Effector CD4-positive, alpha-beta T cell (primary cell): ENCODE data around the gene LINGO1.

Source experiments
- DNase-seq: peaks from one replicate; pipeline ENCODE4 v3.0.0-alpha.2; 2020

Gene LINGO1

DNA sequence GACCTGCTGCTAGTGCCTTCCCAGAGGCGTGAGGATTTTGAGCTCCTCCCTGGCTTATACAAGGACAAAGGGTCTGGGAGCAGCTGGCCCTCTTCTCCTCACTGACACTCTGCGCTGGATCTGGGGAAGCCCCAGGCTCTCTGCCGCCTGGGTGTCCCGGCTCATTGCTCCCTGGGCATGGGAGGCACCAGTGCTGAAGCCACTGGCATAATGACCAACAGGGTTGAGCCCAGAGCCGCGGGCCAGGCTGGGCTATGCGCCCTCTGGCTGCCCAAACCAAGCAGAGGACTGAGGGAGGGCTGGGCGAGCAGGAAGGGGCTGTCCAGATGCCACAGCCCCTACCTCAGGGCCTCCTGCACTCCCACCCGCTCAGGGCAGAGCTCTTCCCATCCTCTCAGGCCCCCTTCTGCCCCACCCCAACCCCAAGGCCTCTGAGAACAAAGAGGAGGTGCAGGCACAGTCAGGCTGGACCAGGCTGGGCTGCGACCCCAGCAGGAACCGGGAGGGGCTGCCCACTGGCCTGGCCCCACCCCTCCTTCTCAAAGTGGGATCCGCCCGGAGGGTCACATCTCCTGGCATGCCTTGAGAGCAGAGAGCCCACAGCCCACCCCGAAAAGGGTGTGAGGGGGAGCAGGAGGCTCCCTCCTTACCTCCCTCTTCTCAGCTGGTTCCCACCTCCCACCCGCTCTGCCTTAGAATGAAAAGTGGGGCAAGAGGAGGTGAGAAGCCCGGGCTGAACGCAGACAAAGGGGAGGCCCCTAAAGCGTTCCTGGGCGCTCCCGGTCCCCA, 1.6 kb downstream of the LINGO1 start:
- no peak for DNase-seq

DNA sequence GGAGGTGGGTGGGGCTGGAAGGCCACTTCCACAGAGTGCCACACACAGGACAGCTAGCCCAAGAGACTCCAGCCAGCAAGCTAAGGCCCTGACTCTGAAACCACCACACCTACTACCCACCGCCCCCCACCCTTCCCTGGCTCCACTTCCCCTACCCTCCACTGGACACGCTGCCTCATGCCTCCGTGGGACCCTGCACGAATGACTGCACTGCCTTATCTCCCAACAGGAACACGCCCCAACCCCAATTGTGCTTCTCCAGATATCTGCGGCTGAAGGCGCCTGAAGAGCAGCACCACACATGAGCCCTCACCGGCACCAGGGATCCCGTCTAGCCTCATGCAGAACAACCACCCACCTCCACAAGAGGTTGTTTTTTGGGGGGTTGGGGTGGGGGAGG, 2.7 kb downstream of the LINGO1 start:
- no peak for DNase-seq

DNA sequence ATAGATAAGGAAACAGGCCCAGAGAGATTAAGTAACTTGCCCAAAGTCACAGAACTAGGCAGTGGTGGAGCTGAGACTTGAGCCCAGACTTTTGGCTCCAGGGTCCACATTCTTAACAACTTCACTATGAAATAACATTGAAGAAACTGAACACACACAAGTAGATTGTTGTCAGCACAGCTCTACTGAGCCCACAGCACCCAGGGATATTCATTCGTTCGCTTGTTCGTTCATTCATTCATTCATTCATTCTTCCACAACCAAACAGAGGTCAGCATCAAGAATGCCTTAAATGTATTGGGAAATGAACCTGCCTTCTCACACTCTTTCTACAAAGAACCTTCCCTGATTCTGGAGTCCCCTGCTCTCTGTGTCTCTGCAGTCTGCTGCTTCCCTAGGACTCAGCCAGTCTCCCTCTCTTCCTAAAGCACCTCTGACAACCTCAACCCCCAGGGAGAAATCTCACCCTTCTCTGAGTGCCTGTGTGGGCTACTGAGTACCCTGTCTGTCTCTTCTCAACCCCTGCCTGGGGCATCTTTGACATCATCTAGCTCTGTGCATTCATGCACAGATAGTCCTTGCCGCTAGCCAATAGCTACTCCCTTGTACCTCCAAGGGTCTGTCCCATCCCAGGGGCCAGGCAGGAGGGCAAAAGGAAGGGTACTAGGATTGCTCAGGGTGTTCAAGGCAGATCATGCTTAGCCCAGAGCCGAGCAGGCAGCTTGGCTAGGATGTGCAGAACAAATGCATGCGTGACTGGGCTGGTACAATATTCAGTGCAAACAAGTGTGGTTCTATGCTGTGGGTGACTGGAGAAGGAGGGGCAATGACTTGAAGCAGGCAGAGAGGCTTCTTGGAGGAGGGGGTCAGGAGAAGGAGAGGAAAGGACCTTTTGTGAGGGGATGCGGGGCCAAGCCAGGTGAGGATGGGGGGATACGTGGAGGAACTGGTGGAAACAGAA, 3.4 kb downstream of the LINGO1 start:
- no peak for DNase-seq

DNA sequence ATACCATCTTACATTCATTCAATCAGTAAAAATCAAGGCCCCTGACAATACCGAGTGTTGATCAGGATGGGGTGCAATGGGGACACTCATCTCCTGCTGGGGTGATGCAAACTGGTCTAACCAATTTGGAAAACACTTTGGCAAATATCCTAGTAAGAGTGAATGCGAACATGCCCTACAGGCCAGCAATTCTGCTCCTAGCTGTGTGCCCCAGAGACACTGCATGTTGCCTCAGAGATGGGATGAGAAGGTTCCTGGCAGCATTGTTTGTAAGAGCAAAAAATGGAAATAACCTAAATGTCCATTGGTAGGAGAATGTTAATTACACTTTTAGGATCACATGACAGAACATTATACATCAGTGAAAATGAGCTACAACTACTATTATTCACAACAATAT, 4.7 kb downstream of the LINGO1 start:
- DNase-seq = no peak

DNA sequence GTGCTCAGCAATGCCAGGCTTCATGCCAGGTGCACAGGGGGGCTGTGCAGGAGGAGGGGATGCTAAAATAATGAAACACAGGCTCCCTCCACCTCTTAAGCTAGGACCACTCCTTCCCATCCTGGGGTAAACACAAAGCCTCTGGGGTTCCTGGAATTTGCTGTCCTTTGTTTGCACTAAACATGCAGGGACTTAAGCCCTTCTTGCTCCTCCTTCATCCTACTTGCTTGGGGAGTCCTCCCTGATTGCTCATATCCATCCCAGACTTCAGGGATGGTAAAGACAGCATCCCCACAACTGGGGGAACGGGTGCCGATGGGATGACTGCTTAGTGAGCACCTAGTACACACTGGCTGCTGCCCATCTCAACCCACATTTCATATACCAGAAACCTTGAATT, 5.1 kb downstream of the LINGO1 start:
- DNase-seq = no peak

DNA sequence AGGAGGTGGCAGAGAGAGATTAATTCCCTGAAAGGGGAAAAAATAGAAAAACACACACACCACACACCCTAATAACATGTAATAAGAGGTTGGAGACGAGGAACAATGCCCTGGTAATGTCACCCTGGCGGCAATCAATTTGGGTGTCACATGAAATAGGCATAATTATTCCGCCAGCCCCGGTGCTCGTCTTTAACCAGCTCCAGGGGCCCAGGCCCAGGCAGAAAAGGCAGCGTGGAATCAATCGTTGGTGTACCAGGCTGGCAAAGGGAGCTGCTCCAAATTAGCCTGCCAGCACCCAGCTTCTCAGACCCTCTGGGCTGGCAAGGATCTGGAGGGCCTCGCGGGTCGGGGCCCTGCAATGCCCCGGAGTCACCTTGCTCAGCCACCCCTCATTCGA, 5.6 kb downstream of the LINGO1 start:
- DNase-seq = no peak

DNA sequence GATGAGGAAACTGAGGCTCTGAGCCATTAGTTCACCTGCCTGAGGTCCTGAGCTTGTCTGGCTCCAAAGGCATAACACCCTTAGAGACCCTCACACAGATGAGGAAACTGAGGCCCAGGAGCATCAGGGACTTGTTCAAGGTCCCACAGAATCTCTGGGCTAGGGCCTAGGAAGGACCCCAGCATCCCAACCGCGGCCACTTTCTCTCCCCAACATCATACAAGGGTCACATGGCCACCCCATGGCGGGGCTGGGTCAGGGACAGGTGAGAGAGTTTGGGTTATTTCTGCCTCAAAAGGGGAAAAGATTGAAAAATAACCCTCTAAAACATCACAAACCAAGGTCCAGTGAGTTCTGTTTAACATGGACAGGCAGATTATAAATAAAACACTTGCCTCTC, 6.7 kb downstream of the LINGO1 start:
- DNase-seq = no peak

DNA sequence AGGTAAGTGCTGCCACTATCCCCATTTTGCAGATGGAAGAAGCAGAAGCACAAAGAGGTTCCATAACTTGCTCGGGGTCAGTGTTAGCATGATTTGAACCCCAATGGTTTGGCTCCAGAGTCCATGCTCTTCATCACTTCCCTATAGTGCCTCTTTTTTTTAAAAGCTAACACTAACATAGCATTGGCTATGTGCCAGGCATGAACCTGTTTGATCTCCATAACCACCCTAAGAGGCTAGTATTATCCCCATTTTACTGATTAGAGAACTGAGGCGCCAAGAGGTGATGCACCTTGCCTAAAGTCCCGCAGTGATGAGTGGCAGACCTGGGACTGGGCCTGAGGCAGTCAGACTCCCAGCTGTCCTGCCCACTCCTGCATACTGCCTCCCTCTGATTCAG, 7.3 kb downstream of the LINGO1 start:
- DNase-seq = no peak

DNA sequence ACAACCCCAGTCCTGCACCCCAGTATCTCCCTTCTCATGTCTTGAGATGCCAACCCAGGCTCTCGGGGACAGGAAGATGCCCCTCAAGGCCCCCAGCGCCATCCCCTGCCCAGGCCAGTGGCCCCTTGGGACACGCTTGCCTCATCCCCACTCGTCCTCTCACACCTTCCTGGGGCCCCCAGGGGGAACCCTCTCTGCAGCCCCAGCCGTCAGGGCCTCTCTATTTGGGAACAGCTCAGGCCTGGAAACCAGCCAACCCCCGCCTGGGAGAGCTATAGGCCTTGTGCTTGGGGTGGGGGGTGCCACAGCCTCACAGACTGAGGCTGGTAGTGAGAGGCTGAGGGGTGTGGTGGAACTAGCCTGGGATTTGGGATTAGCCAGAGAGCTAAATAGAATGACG, 7.8 kb downstream of the LINGO1 start:
- no peak for DNase-seq

DNA sequence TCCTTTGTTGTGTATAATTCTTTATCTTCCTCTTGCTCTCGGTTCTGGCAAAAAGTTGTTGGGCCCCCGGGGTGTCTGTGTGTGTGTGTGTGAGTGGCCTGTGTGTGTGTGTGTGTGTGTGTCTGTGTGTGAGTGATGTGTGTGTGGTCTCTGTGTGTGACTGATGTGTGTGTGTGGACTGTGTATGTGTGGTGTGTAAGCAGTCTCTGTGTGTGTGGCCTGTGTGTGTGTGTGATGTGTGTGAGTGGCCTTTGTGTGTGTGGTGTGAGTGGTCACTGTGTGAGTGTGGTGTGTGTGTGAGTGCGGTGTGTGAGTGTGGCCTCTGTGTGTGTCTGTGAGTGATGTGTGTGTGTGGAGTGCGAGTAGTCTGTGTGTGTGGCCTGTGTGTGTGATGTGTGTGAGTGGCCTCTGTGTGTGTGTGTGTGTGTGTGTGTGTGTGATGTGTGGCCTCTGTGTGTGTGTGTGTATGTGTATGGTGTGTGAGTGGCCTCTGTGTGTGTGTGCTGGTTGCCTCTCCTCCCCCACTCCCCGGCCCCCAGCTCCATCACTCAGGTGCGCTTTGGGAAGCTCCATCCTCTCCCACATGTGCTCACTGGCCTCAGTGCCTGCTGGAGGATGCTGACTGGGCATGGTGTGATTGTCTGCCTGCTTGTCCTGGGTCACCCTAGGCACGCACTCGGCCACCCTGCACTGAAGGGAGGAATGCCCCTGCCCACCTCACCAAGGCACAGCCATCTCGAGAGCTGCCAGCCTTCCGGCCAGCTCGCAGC, 8.8 kb downstream of the LINGO1 start:
- no peak for DNase-seq

DNA sequence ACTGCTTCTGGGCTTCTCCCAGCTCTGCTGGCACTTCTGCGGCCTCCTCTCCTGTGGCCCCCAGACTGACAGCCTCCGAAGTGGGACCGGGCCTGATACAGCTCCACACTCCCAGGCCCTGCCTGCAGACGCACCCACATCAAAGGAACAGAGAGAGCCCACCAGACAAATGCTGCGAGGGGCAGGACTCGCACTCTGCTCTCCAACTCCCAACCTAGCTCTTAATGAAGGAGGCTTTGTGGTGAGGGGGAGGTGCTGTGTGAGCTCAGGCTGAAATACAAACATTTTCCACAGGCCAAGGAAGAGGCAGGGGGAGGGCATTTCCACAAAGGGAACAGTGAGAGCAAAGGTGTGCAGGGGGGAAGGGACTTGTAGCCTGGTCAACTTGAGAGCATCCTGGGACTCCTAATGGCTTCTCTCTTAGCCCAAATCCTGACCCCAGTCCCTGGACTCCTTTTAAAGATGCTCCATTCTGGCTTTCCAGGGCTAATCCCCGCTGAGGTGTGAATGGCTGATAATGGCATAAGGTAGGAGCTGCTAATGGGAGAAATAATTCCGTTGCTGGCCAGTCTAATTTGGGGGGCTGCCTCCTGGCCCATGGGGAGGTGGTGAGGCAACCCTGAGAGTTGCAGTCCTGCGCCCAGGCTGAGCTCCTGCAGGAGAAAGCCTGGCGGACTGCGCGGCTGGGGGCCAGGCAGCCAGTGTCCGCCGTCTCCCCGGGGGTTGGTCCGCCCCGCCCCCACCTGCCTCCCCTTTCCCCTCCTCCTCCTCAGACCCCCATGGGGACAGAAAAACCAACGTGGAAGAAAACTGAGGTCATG, 9.6 kb downstream of the LINGO1 start:
- DNase-seq = no peak

DNA sequence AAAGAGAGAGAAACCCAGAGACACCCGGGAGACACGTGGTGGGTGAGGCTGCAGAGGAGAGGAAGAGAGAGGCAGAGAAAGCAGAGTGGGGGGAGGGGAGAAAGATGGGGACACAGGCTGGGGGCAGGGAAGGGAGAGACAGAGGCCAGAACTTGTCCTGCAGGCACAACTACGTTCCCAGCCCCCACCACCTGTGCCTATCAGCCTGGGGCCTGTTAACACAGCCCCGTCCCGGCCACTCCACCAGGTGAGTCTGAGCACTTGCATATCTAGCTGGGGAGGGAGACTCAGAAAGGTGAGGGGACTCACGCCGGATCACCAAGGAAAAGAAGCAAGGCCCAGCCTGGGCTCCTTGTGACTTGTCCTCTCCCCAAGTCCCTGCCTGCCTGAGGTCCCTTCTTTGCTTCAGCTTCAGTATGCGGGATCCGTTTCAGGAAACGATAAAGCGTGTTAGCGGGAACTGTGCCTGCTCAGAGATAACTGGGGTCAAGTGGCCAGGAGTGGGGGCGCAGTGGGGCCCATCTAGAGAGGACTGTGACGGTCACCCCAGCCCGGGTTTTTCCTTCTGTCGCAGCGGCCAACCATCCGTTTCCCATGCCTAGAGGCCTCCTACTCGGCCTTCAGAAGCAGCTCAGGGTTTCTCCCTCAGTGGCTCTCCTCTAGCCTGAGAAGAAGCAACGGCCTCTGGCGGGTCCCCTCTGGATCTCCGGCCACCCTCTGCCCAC, 10.3 kb downstream of the LINGO1 start:
- no peak for DNase-seq

DNA sequence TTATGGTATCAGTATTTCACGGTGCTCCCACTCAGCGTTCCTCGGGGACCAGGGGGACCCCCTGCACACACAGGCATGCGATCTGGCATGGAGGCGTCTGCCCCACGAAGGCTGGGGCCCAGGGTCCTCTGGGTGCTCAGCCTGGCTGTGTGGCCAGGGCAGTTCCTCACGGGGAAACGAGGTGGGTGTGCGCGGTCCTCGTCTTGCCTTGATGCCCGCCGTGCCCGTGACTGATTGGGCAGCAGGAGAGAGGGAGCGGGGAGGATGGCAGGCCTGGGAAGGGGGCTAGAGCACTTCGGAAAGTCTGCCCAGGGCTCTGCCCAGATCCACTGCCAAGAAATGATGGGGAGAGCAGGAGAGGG, 10.9 kb downstream of the LINGO1 start:
- DNase-seq = no peak

DNA sequence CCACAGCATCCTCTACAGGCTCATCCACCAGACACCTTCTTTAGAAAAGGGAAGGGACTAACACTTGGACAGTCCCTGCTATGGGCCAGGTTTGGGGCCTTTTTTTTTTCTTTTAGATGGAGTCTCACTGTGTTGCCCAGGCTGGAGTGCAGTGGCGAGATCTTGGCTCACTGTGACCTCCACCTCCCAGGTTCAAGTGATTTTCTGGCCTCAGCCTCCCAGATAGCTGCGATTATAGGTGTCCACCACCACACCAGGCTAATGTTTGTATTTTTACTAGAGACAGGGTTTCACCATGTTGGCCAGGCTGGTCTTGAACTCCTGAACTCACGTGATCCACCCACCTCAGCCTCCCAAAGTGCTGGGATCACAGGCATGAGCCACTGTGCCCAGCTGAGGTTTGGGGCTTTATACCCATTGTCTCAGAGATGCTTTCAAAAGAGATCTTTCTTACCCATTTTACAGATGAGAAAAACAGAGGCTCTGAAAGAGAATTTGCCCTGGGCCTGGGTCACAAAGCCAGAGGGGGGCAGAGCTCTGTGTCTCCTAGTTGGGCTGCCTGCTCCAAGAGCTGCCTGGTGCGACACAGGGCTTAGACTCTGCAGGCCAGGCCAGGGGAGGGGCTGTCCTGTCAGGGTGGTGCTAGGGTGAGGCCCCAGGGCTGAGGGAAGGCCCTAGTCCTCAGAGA, 11.6 kb downstream of the LINGO1 start:
- DNase-seq = no peak

DNA sequence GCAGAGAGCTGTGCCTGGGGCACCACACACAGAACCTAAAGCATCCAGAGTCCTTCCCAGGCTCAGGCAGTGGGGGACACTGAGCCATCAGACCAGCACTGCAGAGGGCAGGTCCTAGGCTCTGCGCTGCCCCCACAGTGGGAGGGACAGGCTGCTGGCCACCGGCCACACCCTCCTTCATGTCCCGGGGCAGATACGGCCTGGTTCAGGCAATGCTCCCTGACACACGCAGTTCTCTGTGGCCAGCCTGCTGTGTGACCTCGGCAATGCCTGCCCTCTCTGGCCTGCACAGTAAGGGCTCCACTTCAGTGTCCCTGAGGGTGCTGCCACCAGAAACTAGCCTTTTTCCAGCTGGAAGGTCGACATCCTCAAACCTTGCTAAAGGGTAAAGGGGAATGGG, 12.4 kb downstream of the LINGO1 start:
- no peak for DNase-seq

DNA sequence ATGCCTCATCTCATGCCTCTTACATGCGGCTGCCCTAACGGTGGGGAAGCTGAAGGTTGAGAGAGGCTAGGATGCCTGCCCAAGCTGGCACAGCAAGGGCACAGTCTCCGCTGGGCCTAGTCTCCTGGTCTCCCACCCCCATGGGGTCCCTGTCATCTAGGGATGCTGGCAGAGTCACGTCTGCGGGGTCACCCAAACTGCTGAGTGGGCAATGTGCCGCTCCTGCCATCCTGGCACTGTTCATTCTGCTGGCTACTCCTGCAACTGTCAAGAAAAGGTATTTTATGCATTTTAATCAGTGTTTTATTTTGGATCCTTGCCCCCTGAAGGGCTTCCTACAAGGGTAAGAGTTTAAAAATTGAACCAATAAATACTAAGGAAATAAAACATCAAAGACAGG, 12.8 kb downstream of the LINGO1 start:
- DNase-seq = no peak

DNA sequence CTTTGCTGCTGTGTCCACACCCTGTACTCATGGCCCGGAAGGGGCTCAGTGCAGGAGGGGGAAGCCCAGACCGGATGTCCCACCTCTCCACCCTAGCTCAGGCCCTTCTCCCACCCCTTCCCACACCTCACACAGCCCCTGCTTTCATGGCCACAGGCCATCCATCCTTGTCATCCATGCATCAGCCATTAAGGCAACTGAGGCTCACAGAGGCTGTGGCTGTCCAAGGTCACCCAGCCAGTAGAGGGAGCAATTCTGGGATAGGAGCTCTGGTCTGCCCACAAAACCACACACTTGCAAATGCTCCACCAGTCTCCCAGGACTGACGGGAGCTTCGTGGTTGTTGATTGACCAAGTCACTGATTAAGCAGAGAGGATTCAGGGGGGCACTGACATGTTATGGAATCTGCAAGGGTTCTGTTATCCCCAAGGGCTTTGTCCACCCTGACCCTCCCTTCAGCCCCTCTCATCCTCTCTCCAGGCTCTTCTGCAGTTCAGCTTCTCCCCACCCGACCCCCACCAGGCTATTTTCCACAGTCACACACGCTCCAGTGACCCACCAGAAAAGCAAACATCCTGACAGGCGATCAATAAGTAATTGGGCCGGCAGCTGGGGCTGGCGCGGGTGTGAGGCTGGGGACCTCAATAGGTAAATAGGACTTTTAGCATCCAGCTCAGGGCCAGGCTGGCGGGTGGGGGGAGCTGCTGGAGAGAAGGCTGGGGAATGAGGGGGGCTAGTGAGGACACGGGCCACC, 15.1 kb downstream of the LINGO1 start:
- no peak for DNase-seq

DNA sequence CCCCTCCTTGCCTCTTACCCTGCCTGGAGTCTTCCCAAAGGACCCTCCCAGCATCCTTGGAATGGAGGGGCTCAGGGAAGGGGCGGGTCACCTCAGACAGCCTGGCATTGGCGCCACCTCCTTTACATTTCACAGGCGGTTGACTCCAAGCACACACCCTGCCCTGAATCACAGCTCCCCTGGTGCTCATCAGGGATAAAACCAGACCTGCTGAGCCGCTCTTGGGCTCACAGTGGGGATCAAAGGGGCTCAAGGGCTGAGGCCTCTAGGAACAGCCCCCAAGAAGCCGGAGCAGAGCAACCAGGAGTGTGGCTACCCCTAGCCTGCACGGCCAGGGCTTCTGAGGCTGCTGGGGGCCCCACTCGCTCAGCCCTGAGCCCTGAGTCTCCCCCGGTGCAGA, 16.6 kb downstream of the LINGO1 start:
- DNase-seq = no peak

DNA sequence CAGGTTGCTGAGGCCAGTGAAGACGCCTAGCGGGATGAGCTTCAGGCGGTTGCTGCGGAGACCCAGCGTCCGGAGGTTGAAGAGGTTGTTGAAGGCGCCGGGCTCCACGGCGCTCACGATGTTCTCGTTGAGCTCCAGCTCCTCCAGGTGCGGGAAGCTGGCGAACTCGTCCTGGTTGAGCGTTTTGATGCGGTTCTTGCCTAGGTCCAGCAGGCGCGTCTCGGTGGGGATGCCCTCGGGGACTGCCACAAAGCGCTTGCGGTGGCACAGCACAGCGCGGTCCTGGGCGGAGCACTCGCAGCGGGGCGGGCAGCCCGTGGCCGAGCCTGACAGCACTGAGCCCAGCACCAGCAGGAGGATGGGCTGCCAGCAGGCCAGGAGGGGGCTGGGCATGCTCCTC, 17.2 kb downstream of the LINGO1 start:
- DNase-seq = no peak

DNA sequence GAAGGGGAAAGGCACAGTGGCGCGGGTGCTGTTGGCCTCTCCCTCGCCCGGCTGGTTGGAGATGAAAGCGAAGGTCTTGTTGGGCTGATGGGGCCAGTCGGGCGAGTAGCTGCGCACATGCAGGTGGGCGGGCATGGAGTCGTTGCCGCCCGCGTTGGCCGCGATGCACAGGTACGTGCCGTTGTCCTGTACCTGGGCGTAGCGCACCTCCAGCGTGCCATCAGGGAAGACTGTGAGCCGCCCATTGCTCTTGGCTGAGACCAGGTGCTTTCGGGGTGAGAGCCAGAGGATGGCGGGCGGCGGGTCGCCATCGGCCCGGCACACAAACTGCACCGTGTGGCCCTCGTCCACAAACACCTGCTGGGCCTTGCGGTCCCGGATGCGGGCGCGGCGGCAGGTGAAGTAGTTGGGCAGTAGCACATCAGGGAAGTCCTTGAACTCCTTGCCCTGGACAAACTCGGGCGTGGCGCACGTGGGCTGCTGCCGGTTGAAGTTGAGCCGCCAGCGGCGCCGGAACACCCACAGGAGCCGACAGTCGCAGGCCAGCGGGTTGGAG, 18.4 kb downstream of the LINGO1 start:
- DNase-seq = no peak
